HL-60 (cell line): ENCODE measurements around the gene SOS2.

Experiments
- DNase-seq, 2 experiments: peaks; one replicate each; pipeline ENCODE4 v3.0.0-alpha.2; 2010 to 2020; ENCODE audit warnings: low read depth in 1 of 2, low spot score in 1 of 2
- H3K27ac ChIP-seq: fragments of 250-450 bp; sonication (Bioruptor Pico); replicated peaks from 2 replicates; pipeline ENCODE4 v1.5.1; 2020; ENCODE audit warnings: mild to moderate bottlenecking, moderate library complexity
- H3K27me3 ChIP-seq: fragments of 250-450 bp; sonication (Bioruptor Pico); 2 replicates; pipeline ENCODE4 v1.5.1; 2021; ENCODE audit warnings: mild to moderate bottlenecking, moderate library complexity; ENCODE audit not compliant: insufficient read depth, poor library complexity, severe bottlenecking
- H3K4me3 ChIP-seq: replicated peaks from 2 replicates; pipeline ENCODE4 v1.5.1; 2011; ENCODE audit warnings: mild to moderate bottlenecking, control low read depth, low read length; ENCODE audit not compliant: insufficient read depth
- GABPA ChIP-seq: IDR thresholded peaks from 2 replicates; pipeline ENCODE4 v1.6.1; 2012; ENCODE audit warnings: low read depth
- POLR2AphosphoS5 ChIP-seq: IDR thresholded peaks from 2 replicates; pipeline ENCODE4 v1.6.1; 2012; ENCODE audit warnings: low read depth
- SPI1 ChIP-seq: IDR thresholded peaks from 2 replicates; pipeline ENCODE4 v1.6.1; 2012; ENCODE audit warnings: low read depth, mild to moderate bottlenecking, borderline replicate concordance
- TF ChIP-seq, protein P1 (sequence below): IDR thresholded peaks from one replicate; pipeline ENCODE4 v1.5.1; 2011; ENCODE audit warnings: low read length, control low read depth, inconsistent platforms; ENCODE audit not compliant: insufficient read depth
- TF ChIP-seq, protein P2 (sequence below): IDR thresholded peaks from 2 replicates; pipeline ENCODE4 v1.6.1; 2012; ENCODE audit warnings: low read depth; ENCODE audit not compliant: insufficient replicate concordance

The SOS2 gene

DNA sequence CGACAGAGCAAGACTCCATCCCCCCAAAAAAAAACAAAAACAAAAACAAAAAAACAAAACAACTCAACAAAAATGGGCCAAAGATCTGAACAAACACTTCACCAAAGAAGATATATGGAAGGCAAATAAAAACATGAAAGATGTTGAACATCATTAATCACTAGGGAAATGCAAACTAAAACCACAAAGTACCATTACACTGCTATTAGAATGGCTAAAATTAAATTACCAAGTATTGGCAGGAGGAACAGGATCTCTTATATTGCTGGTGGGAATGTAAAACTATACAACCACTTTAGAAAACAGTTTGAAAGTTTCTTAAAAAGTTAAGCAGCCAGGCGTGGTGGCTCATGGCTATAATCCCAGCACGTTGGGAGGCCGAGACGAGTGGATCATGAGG, 12.9 kb downstream of the SOS2 start:
- Histone ChIP-seq H3K4me3 (no peak overlapping the region), H3K27ac (no peak overlapping the region), H3K27me3 (no peaks in the 10 kb centered on the region)
- DNase-seq = no peak
- TF ChIP-seq, protein P1, sequence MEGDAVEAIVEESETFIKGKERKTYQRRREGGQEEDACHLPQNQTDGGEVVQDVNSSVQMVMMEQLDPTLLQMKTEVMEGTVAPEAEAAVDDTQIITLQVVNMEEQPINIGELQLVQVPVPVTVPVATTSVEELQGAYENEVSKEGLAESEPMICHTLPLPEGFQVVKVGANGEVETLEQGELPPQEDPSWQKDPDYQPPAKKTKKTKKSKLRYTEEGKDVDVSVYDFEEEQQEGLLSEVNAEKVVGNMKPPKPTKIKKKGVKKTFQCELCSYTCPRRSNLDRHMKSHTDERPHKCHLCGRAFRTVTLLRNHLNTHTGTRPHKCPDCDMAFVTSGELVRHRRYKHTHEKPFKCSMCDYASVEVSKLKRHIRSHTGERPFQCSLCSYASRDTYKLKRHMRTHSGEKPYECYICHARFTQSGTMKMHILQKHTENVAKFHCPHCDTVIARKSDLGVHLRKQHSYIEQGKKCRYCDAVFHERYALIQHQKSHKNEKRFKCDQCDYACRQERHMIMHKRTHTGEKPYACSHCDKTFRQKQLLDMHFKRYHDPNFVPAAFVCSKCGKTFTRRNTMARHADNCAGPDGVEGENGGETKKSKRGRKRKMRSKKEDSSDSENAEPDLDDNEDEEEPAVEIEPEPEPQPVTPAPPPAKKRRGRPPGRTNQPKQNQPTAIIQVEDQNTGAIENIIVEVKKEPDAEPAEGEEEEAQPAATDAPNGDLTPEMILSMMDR = no peak
- TF ChIP-seq SPI1 (no peak), POLR2AphosphoS5 (no peak), GABPA (no peak)
- TF ChIP-seq, protein P2, sequence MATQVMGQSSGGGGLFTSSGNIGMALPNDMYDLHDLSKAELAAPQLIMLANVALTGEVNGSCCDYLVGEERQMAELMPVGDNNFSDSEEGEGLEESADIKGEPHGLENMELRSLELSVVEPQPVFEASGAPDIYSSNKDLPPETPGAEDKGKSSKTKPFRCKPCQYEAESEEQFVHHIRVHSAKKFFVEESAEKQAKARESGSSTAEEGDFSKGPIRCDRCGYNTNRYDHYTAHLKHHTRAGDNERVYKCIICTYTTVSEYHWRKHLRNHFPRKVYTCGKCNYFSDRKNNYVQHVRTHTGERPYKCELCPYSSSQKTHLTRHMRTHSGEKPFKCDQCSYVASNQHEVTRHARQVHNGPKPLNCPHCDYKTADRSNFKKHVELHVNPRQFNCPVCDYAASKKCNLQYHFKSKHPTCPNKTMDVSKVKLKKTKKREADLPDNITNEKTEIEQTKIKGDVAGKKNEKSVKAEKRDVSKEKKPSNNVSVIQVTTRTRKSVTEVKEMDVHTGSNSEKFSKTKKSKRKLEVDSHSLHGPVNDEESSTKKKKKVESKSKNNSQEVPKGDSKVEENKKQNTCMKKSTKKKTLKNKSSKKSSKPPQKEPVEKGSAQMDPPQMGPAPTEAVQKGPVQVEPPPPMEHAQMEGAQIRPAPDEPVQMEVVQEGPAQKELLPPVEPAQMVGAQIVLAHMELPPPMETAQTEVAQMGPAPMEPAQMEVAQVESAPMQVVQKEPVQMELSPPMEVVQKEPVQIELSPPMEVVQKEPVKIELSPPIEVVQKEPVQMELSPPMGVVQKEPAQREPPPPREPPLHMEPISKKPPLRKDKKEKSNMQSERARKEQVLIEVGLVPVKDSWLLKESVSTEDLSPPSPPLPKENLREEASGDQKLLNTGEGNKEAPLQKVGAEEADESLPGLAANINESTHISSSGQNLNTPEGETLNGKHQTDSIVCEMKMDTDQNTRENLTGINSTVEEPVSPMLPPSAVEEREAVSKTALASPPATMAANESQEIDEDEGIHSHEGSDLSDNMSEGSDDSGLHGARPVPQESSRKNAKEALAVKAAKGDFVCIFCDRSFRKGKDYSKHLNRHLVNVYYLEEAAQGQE = no peak

DNA sequence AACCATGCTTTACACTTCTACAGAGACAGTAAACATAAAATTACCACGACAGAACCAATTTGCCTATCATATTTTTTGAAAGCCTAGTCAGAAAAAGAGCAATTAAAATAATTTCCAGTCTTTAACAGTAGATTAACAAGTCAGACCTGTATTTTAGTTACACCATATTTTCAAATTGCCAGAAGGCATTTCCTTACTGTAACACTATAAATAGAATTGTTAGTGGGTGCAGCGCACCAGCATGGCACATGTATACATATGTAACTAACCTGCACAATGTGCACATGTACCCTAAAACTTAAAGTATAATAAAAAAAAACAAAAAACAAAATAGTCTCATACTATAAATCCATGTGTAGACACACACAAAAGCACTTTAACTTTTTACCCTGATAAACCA, 16.0 kb downstream of the SOS2 start:
- Histone ChIP-seq H3K4me3 (no peak overlapping the region), H3K27ac (no peak overlapping the region), H3K27me3 (no peaks in the 10 kb centered on the region)
- TF ChIP-seq, protein P1 = no peak
- no peak for TF ChIP-seq POLR2AphosphoS5
- TF ChIP-seq, protein P2 = no peak
- DNase-seq = no peak

DNA sequence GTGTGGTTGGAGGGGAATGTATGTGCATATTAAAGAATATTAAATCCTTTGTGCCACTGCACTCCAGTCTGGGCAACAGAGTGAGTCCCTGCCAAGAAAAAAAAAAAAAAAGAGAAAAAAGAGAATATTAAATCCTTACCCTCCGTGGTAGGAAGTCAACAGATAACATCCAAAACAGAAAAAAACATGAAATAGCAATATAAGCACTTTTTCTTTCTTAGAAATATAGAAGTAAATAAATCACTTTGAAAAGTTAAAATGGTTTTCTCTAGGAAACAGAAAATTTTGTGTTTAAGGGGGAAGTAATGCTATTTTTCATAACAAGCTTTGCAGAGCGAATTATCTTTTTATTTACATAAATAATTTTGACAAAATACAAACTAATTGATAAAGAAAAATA, 17.6 kb downstream of the SOS2 start:
- Histone ChIP-seq H3K4me3 (no peak overlapping the region), H3K27ac (no peak overlapping the region)
- TF ChIP-seq SPI1 (no peak), GABPA (no peak), POLR2AphosphoS5 (no peak)
- TF ChIP-seq, protein P1 = no peak
- TF ChIP-seq, protein P2 = no peak

More for the DNA sequence above, 17.6 kb downstream of the SOS2 start:
- no peaks in the 10 kb centered on the region for H3K27me3 ChIP-seq
- DNase-seq = no peak
